AG08396 (cell line): Measurements from ENCODE around the gene MISFA.
"Not testable (repeated sequence)": the region's sequence is repeated elsewhere in the genome, so short reads cannot be mapped to it uniquely, and the experiment has no call there.

ENCODE experiments used
- DNase-seq: peaks from one replicate; pipeline ENCODE4 v3.0.0; 2012; ENCODE audit warnings: low spot score, mixed read lengths

MISFA gene

DNA sequence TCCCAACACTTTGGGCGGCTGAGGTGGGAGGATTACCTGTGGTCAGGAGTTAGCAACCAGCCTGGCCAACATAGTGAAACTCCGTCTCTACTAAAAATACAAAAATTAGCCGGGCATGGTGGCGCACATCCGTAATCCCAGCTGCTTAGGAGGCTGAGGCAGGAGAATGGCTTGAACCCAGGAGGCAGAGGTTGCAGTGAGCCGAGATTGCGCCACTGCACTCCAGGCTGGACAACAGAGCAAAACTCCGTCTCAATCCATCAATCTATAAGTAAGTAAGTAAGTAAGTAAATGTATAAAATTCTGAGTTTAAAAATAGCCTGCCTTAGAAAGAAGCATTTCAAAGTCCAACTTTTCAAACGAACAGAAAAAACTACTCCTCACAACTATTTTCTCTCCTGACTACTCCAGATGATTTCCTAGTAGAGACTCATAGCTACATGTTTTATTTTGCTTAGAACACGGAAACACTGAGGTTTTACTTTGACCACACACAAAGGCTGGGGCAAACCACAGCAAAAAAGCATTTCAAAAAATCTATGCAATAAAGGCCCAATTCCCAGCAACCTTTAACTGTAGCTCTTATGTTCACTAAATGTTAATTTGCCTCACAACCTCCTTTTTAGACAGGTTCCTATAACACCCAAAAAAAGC, 18.2 kb downstream of the MISFA start:
- DNase-seq, result no peak

DNA sequence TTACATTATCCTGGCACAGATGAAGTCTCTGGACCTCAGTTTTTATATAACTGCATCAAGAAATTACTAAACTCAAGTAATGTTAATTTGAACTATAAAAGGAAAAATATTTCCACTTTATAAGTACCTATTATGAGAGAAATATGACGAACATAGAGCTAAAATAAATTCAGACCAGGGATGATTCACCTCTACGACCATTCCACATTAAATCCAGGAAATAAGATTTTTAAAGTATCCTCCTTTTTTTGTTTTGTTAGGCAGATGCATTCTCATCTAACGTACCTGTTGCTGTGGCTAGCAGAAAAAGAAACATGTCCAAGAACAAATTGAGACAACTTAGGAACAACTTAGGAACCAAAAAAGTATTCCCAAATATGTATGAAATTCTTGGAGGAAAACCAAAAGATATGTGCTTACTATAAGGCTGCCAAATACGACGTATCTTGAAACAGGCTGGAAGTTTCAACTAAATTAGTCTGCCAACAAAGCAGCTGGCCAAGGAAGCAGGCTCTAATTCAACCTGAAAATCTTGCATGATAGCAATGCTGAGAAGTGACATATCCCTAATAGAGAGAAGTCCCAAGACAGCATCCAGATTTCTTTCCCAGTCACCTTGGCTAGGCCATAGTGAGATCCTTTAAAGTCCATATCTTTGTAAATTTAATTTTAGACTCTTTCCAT, 18.9 kb downstream of the MISFA start:
- DNase-seq, result no peak

DNA sequence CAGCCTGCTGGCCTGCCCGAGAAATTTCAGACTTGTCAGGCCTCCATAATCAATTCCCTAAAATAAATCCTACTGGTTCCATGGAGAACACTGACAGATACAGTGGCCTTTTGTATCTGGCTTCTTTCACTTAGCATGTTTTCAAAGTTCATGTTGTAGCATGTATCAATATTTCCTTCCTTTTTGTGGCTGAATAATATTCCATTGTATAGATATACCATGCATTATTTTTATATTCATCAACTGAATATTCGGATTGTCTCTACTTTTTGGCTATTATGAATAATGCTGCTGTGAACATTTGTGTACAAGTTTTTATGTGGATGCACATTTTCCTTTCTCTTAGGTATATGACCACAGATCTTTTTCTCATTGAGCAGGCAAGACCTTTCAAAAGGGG, 24.1 kb downstream of the MISFA start:
- no peak for DNase-seq

DNA sequence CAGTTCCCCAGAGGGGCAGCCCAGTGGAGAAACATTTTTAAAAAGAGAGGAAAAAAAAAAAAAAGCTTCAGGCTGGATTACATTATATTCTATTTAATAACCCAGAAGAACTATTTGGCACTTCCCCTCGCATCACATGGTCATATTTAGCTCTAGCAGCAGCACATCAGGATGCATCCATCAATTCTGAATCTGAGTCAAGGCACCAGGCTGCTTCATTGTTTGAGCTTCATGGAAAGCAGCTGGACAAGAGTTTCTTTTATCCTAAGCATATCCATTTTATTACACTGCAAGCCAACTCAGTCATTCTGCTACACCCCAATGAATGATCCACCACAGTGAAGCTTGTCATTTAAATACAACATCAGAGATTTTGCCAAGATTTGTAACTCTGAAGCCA, 24.6 kb downstream of the MISFA start:
- DNase-seq, result no peak

DNA sequence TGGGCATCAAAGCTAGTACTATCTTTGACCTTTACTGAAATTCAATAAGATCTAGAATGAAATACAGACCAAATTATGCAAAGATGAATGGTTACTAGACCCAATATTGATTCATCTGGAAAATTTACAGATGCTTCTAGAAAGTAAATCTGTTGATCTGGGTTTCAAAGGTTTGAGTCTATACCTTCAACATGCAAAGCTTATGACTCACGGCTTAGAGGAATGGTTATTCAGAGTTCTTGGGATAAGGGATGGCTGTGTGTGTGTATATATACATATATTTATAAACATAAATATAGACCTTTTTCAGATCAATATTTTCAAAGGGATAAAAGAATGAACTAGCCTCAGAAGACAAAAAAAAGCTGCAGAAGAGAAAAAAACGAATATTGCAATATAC, 33.3 kb downstream of the MISFA start:
- no peak for DNase-seq

DNA sequence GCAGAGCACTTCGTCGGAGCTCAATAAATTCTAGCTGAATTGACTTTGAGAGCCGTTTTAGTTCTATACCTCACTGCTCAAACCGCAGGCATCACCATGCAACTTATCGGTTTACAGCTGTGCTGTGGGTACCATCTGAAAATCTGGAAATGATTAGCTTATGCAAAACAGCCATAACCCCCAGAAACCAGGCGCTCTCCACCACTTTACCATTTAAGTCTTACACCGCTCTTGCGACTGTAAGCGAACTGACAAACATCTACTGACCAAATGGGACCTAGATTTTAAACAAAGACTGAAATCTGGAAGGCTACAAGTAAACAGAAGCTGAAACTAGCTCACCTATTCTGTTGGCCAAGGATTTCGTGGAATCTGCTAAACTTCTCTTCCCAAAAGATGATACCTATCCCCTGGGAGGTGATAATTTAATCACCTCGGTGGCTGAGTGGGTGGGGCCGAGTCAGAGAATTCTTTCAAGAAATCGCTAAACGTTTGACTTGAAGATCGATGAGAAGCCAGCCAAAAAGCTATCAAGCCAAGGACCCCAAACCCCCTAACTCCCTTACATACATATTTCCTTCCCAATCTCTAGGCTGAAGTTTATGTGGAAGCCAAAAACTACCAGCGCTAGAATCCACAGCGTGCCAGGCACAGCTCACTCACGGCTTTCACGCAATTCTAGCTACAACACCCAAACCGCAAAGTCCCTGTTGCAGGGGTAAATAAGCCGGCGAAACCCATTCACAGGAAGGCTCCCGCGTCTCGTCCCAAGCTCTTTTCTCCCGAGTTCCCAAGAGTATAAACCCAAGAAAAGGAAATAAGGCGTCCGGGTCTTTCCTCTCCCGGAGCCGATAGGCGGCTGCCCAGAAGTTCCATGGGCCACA, 33.9 kb downstream of the MISFA start:
- no peak for DNase-seq

DNA sequence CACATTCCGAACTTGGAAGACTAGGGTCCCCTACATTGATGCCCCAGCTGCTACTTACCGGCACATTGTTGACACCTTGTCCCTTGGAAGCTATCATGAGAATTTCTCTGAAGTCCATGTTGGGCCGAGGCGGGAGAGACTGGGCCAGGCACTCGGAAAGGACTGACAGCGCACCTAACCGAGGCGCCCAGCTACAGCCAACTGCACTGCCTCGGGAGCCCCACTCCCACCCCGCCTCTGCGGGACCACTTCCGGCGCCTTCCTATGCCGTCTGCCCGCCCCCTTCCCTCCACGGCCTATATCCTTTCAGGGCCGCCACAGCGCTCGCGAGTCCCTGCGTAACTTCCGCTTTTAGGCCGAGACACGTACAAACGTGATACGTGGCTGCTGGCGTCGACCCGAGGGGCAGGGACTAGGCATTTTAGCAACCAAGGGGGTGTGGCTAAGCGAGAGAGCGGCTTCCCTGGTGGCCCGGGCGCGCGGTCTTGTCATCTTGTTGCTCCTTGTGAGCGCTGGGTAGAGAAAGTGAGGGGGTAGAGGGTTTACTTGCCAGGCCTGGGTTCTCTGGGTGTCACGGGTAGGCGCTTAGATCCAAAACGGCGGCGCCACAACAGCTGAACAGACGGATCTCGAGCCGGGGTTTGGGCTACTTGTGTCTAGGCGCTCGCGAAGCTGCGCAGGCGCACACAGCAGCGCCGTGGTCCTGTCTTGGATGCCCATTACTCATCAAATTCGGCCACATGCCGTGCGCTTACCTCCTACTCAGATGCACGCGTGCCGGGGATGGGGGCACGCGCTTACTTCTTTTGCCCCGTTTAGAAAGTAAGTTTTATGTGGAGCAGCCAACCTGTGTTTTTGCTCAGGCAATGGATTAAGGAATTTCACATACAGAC, 34.8 kb downstream of the MISFA start, which contains the start of gene SPTY2D1:
TSS of gene SPTY2D1 (minus strand) at position 203 of the 893 bp plus-strand sequence. CDS start at position 118, 85 bp downstream.
- DNase-seq, result peak; percentile 92

DNA sequence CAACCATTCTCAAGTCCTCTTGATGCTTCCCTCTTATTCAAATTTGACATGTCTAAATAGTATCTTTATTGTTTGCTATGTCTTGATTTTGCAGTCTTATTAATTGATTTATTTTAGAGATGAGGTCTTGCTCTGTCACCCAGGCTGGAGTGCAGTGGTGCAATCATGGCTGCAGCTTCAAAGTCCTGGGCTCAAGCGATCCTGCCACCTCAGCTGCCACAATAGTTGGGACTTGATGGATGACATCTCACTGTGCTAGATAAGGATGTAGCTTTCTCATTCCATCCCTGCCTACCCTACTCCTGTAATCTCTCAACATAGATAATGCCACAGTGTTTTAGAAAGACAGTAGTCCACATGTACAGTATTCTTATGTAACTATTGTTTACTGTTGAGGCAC, 42.1 kb downstream of the MISFA start:
- DNase-seq, result no peak

DNA sequence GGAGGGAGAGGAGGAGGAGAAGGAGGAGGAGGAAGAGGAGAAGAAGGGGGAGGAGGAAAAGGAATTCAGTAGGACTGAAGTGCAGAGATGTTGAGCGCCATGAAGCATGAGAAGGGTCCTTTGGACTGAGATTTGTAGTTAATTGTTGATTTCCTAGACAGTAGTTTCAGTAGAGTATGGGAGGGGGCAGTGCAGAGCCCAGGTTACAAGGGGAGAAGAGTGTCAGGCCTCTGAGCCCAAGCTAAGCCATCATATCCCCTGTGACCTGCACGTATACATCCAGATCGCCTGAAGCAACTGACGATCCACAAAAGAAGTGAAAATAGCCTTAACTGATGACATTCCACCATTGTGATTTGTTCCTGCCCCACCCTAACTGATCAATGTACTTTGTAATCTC, 43.4 kb downstream of the MISFA start:
- DNase-seq, result not testable (repeated sequence)

DNA sequence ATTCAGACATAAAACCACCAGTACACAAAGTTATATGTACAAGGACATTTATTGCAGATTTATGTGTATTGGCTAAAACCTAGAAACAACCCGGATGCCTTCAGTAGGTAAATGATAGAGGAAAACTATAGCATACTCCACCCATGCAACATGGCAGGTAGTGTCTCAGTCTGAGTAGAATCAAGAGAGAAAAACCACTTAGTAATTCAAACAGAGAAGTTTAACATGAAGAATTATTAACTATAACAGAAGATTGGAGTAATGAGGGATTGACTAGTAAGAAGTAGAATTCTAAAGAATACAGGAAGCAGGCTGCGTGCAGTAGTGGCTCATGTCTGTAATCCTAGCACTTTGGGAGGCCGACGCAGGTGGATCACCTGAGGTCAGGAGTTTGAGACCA, 50.8 kb downstream of the MISFA start:
- no peak for DNase-seq

DNA sequence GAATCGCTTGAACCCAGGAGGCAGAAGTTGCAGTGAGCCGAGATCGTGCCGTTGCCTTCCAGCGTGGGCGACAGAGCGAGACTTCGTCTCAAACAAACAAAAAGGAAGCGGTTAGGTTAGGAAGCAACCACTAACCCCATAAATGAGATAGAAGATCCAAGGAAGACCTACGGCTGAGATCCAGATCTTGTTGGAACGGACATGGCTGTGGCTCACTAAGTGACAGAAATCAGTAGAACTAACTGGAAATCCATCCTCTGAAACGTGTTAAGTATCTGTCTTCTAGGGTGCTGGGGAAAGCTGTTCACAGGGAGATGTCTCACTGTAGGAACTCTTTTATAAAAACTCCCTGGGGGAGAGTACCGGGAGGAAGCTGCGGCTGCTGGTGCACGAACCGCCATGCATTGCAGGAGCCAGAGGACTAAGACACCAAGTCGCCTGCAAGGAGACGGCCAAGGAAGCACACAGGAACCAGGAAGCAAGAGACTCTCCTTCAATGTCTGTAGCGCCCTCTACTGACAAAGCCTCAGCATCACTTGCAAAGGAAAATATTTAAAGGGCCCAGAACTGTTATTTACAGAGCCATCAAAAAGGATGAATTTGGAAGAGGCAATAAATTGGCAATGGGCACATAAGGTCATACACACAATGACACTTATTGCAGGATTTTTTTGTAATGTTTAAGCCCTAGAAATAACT, 51.4 kb downstream of the MISFA start:
- peak; percentile 58 for DNase-seq
